HEK293 (cell line): ENCODE measurements around the gene DIS3L2.
A peak's percentile ranks its signal among the peaks of the same experiment; 100 is the strongest.
"Not testable (repeated sequence)": the region's sequence is repeated elsewhere in the genome, so short reads cannot be mapped to it uniquely, and the experiment has no call there.

Experiments used
- CTCF ChIA-PET: fragments of 350-600 bp; formaldehyde crosslinking; extraction: SDS; loops from one replicate; lab custom pipeline; 2021; ENCODE audit warnings: antibody characterized with exemption; lab: Yijun Ruan, JAX
- POLR2A ChIA-PET: fragments of 300-600 bp; formaldehyde crosslinking; extraction: SDS; loops from one replicate; lab custom pipeline; 2020; ENCODE audit warnings: antibody characterized with exemption, inconsistent platforms; lab: Yijun Ruan, JAX
- H3K27ac ChIP-seq: fragments of 200-500 bp; sonication (Bioruptor generic); 2 replicates; pipeline ENCODE4 v1.5.1; 2014; ENCODE audit warnings: low read depth, low read length, control low read depth, inconsistent platforms; ENCODE audit errors: extremely low read depth
- H3K36me3 ChIP-seq, 2 experiments: fragments of 200-500 bp in 1 of 2; sonication (Bioruptor generic) in 1 of 2; 1 replicate in 1 of 2; 2 replicates in 1 of 2; pipeline ENCODE4 v1.5.1; 2014 to 2017; ENCODE audit warnings: inconsistent platforms in 2 of 2, low read length in 2 of 2; ENCODE audit not compliant: control insufficient read depth in 2 of 2, insufficient read depth in 1 of 2
- H3K4me1 ChIP-seq: fragments of 200-500 bp; sonication (Bioruptor generic); 2 replicates; pipeline ENCODE4 v1.5.1; 2014; ENCODE audit warnings: mild to moderate bottlenecking, low read length, inconsistent platforms; ENCODE audit not compliant: control insufficient read depth, insufficient read depth
- H3K4me3 ChIP-seq: 2 replicates; pipeline ENCODE4 v1.5.1; 2011; ENCODE audit warnings: low read depth, mild to moderate bottlenecking, control low read depth, low read length, moderate library complexity
- H3K9me3 ChIP-seq: fragments of 200-500 bp; sonication (Bioruptor generic); 2 replicates; pipeline ENCODE4 v1.5.1; 2014; ENCODE audit warnings: low read depth, low read length, inconsistent platforms; ENCODE audit not compliant: control insufficient read depth, insufficient read depth
- FEZF1 ChIP-seq: fragments of 450-650 bp; formaldehyde crosslinking; IDR thresholded peaks from 2 replicates; pipeline ENCODE4 v1.5.1; 2016; ENCODE audit warnings: missing biosample characterization, missing genetic modification characterization
- GLI4 ChIP-seq: fragments of 450-650 bp; formaldehyde crosslinking; IDR thresholded peaks from 2 replicates; pipeline ENCODE4 v1.5.1; 2016; ENCODE audit warnings: missing biosample characterization, missing genetic modification characterization
- GLIS2 ChIP-seq: fragments of 450-650 bp; formaldehyde crosslinking; IDR thresholded peaks from 2 replicates; pipeline ENCODE4 v1.5.1; 2016; ENCODE audit warnings: missing biosample characterization, missing genetic modification characterization
- KLF1 ChIP-seq: fragments of 450-650 bp; formaldehyde crosslinking; IDR thresholded peaks from 2 replicates; pipeline ENCODE4 v1.5.1; 2016; ENCODE audit warnings: missing biosample characterization, missing genetic modification characterization
- SCRT2 ChIP-seq: fragments of 450-650 bp; formaldehyde crosslinking; IDR thresholded peaks from 2 replicates; pipeline ENCODE4 v1.5.1; 2016; ENCODE audit warnings: missing biosample characterization, missing genetic modification characterization
- SETDB1 ChIP-seq: IDR thresholded peaks from one replicate; pipeline ENCODE4 v1.6.1; 2017; ENCODE audit warnings: mild to moderate bottlenecking, low read length, moderate library complexity, mixed read lengths; ENCODE audit not compliant: insufficient read length
- SP2 ChIP-seq: fragments of 450-650 bp; formaldehyde crosslinking; IDR thresholded peaks from 2 replicates; pipeline ENCODE4 v1.5.1; 2016; ENCODE audit warnings: missing biosample characterization, missing genetic modification characterization
- YY2 ChIP-seq: fragments of 450-650 bp; formaldehyde crosslinking; IDR thresholded peaks from 2 replicates; pipeline ENCODE4 v1.5.1; 2016; ENCODE audit warnings: missing biosample characterization, missing genetic modification characterization
- ZBTB49 ChIP-seq: fragments of 450-650 bp; formaldehyde crosslinking; IDR thresholded peaks from 2 replicates; pipeline ENCODE4 v1.5.1; 2016; ENCODE audit warnings: missing biosample characterization, missing genetic modification characterization, low read depth
- ZEB2 ChIP-seq: fragments of 450-650 bp; formaldehyde crosslinking; IDR thresholded peaks from 2 replicates; pipeline ENCODE4 v1.5.1; 2016; ENCODE audit warnings: missing biosample characterization, missing genetic modification characterization
- ZNF121 ChIP-seq: fragments of 450-650 bp; formaldehyde crosslinking; IDR thresholded peaks from 2 replicates; pipeline ENCODE4 v1.5.1; 2016; ENCODE audit warnings: missing biosample characterization, missing genetic modification characterization
- ZNF266 ChIP-seq: fragments of 450-650 bp; formaldehyde crosslinking; IDR thresholded peaks from 2 replicates; pipeline ENCODE4 v1.5.1; 2016; ENCODE audit warnings: missing biosample characterization, missing genetic modification characterization, low read depth
- ZNF354C ChIP-seq: fragments of 450-650 bp; formaldehyde crosslinking; IDR thresholded peaks from 2 replicates; pipeline ENCODE4 v1.5.1; 2016; ENCODE audit warnings: missing biosample characterization, missing genetic modification characterization, low read depth, borderline replicate concordance
- ZNF544 ChIP-seq: fragments of 450-650 bp; formaldehyde crosslinking; IDR thresholded peaks from 2 replicates; pipeline ENCODE4 v1.5.0; 2017; ENCODE audit warnings: missing biosample characterization, missing genetic modification characterization
- ZNF548 ChIP-seq: fragments of 450-650 bp; formaldehyde crosslinking; IDR thresholded peaks from 2 replicates; pipeline ENCODE4 v1.5.1; 2016; ENCODE audit warnings: missing biosample characterization, missing genetic modification characterization
- ZNF558 ChIP-seq: fragments of 450-650 bp; formaldehyde crosslinking; IDR thresholded peaks from 2 replicates; pipeline ENCODE4 v1.5.1; 2016; ENCODE audit warnings: missing biosample characterization, missing genetic modification characterization
- ZNF645 ChIP-seq: fragments of 450-650 bp; formaldehyde crosslinking; IDR thresholded peaks from 2 replicates; pipeline ENCODE4; 2016; ENCODE audit warnings: missing biosample characterization, missing genetic modification characterization
- ZNF654 ChIP-seq: fragments of 450-650 bp; formaldehyde crosslinking; IDR thresholded peaks from 2 replicates; pipeline ENCODE4 v1.5.1; 2016; ENCODE audit warnings: low read depth, missing biosample characterization, missing genetic modification characterization
- ZNF830 ChIP-seq: fragments of 450-650 bp; IDR thresholded peaks from 2 replicates; pipeline ENCODE4 v1.5.0; 2018; ENCODE audit warnings: missing biosample characterization, missing genetic modification characterization, low read depth, mild to moderate bottlenecking, moderate library complexity

Gene DIS3L2

GRCh38 chr2:232323967-232324366, 362.5 kb downstream of the DIS3L2 start:
- CTCF ChIA-PET: interaction anchor here (0.7 to 4.6 kb wide), 6 partner anchors 9 to 417 kb away, joined by 3 to 37 read pairs (median 6); no protein-coding TSS in a partner anchor
- POLR2A ChIA-PET, H3K4me1 ChIP-seq, H3K9me3 ChIP-seq, H3K36me3 ChIP-seq: not testable (repeated sequence)
- TF ChIP-seq FEZF1 (tag by site-specific recombination): peak; percentile 53
- TF ChIP-seq, all 188 proteins: peak for 1; not testable (repeated sequence) for 187
- not testable (repeated sequence) for H3K27ac ChIP-seq, H3K4me3 ChIP-seq

GRCh38 chr2:232324778-232325177, 363.3 kb downstream of the DIS3L2 start:
- no peaks in the 10 kb centered on the region for H3K36me3 ChIP-seq
- ChIA-PET CTCF (interaction anchor here (1.1 to 4.6 kb wide), 6 partner anchors 10 to 424 kb away, joined by 3 to 37 read pairs (median 12); no protein-coding TSS in a partner anchor), POLR2A (no interaction called here)
- no peak overlapping the region for H3K27ac ChIP-seq
- no peaks in the 10 kb centered on the region for H3K9me3 ChIP-seq
- TF ChIP-seq YY2: no peak
- no peak for TF ChIP-seq ZNF266 (tag by site-specific recombination)
- TF ChIP-seq ZNF645 (tag by site-specific recombination): no peak
- no peak for TF ChIP-seq ZEB2 (tag by site-specific recombination)
- TF ChIP-seq SP2 (tag by site-specific recombination): no peak
- TF ChIP-seq ZNF121 (tag by site-specific recombination): no peak
- TF ChIP-seq ZBTB49 (tag by site-specific recombination): no peak
- TF ChIP-seq ZNF354C (tag by site-specific recombination): no peak
- no peak for TF ChIP-seq SETDB1
- TF ChIP-seq GLI4 (tag by site-specific recombination): no peak
- TF ChIP-seq ZNF830 (tag by site-specific recombination): no peak
- TF ChIP-seq ZNF548: no peak
- TF ChIP-seq GLIS2 (tag by site-specific recombination): no peak
- no peak for TF ChIP-seq KLF1
- no peak for TF ChIP-seq ZNF544
- no peak for TF ChIP-seq ZNF558 (tag by site-specific recombination)
- no peak overlapping the region for H3K4me3 ChIP-seq
- H3K4me1 ChIP-seq: no peaks in the 10 kb centered on the region

DNA sequence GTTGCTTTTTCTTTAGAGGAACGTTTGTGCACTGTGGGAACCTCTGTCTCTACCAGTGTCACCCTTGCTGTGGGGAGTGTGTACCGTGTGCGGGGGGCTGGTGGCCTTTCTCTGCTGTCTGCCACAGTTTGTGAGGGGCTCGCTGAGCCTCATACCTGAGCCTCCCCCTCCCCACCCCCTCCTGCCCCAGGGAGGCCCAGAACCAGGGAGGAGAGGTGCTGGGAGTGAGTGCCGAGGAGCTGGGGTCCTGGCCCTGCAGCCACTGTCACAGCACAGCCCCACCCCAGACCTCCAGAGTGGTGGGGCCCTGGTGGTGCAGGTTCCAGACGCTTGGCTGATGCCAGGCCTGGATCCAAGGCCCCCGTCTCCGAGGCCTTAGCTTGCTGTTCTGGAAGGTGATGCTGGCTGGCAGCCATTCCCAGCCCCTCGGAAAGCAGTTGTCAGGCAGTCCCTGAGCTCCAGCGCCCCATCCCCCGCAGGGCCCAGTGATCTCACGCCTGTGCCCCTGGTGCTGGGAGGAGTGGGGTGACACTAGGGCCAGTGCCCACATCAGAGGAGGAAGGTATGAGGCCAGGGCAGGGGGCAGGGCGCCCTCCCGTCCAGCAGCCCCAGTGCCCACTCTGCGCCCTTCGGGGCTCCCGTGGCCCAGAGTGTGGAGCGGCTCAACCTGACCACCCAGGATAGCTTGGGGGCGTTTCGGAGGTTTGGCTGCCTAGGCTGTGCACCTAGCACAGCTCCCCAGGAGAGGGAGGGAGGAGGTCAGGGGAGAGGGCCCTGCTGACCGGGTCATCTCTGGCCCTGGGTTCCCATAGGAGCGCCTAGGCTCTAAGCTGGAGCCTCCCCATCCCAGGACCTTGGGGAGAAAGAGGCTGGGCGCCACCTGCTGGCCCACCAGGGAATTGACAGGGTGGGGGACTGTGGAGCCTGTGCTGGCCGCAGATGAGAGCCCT, 364.1 kb downstream of the DIS3L2 start:
- Histone ChIP-seq H3K36me3 (no peaks in the 10 kb centered on the region), H3K27ac (no peak overlapping the region), H3K4me3 (no peak overlapping the region), H3K9me3 (no peaks in the 10 kb centered on the region), H3K4me1 (no peaks in the 10 kb centered on the region)
- peak; percentile 14; the same call in 1 of the 2 replicates for TF ChIP-seq ZNF654 (tag by site-specific recombination)
- TF ChIP-seq SCRT2: no peak
- ChIA-PET POLR2A (interaction anchor here (0.6 kb wide), 1 partner anchor 24 kb away, joined by 3 read pairs; no protein-coding TSS in a partner anchor), CTCF (interaction anchor here (0.6 to 4.6 kb wide), 16 partner anchors 10 to 546 kb away, joined by 3 to 37 read pairs (median 5); no protein-coding TSS in a partner anchor)

- H3K9me3 ChIP-seq, H3K27ac ChIP-seq, H3K36me3 ChIP-seq, H3K4me3 ChIP-seq, H3K4me1 ChIP-seq: not testable (repeated sequence)
- ChIA-PET POLR2A (interaction anchor here (0.6 kb wide), 1 partner anchor 25 kb away, joined by 3 read pairs; no protein-coding TSS in a partner anchor), CTCF (interaction anchor here (0.6 to 4.6 kb wide), 17 partner anchors 10 to 1633 kb away, joined by 3 to 37 read pairs (median 4); no protein-coding TSS in a partner anchor)
Measured at GRCh38 chr2:232326274-232327104, 365.0 kb downstream of the DIS3L2 start.
